Heart right ventricle (tissue), 16 donors: ENCODE results near the gene CHRNB1. TPM values are rescaled to one million over a fixed set of nuclear protein-coding genes. Genes with fewer than 3 reads are reported as not detected.

ENCODE experiments used
- ATAC-seq, 8 donors: fragments of 200-7000 bp; cut with Tn5 transposase; one replicate each; pipeline ENCODE4 v1.9.1; 2020; ENCODE audit warnings: mild to moderate bottlenecking in 8 of 8, moderate library complexity in 8 of 8, moderate number of reproducible peaks in 1 of 8
- DNase-seq, 2 donors: peaks; one replicate each; pipeline ENCODE4 v3.0.0-alpha.2; 2020
- H3K27ac ChIP-seq, 10 donors: fragments of 200-600 bp; sonication (generic) in 2 of 10; one replicate each; pipeline versions ENCODE4 v1.5.0 to v1.8.0; 2020 to 2022; ENCODE audit warnings: mild to moderate bottlenecking in 3 of 10
- H3K27me3 ChIP-seq, 7 donors: fragments of 200-600 bp; one replicate each; pipeline ENCODE4 v1.8.0; 2021 to 2022; ENCODE audit warnings: mild to moderate bottlenecking in 2 of 7
- H3K36me3 ChIP-seq, 9 donors: fragments of 200-600 bp; sonication (generic) in 1 of 9; one replicate each; pipeline versions ENCODE4 v1.5.0 to v1.8.0; 2020 to 2022; ENCODE audit warnings: mild to moderate bottlenecking in 2 of 9
- H3K4me1 ChIP-seq, 9 donors: fragments of 200-600 bp; sonication (generic) in 1 of 9; one replicate each; pipeline versions ENCODE4 v1.5.0 to v1.8.0; 2020 to 2022; ENCODE audit warnings: mild to moderate bottlenecking in 4 of 9
- H3K4me3 ChIP-seq, 10 donors: fragments of 200-600 bp; sonication (generic) in 2 of 10; one replicate each; pipeline versions ENCODE4 v1.5.0 to v1.8.0; 2020 to 2022; ENCODE audit warnings: mild to moderate bottlenecking in 7 of 10, moderate library complexity in 2 of 10
- H3K9me3 ChIP-seq, 11 donors: fragments of 200-600 bp in 10 of 11; sonication (generic) in 2 of 11; one replicate each; pipeline versions ENCODE4 v1.5.0 to v1.8.0; 2013 to 2022; ENCODE audit warnings: mild to moderate bottlenecking in 2 of 11, control low read depth in 1 of 11, moderate library complexity in 1 of 11
- CTCF ChIP-seq, 9 donors: fragments of 200-600 bp; sonication (generic) in 2 of 9; IDR thresholded peaks; one replicate each; pipeline versions ENCODE4 v1.5.0 to v1.8.0; 2021 to 2022; ENCODE audit warnings: antibody characterized with exemption in 9 of 9, mild to moderate bottlenecking in 5 of 9, moderate library complexity in 1 of 9
- WGBS, 2 donors: extraction: QIAGEN DNeasy Blood & Tissue Kit; methylation state at CpG; one replicate each; pipeline ENCODE4 v1.1.7; 2013; ENCODE audit warnings: inconsistent platforms in 1 of 2; 5-methylcytosine and 5-hydroxymethylcytosine counted together
- intact Hi-C, 10 donors: fragments of 100-400 bp; cut with DNase I; formaldehyde crosslinking; loops; one replicate each; pipeline versions ENCODE4 v1.11.1 to v1.14.2; 2022
- polyA plus RNA-seq, 2 donors: library from polyadenylated mRNA; stranded (reverse); fragments of 200-250 nt; gene quantifications; one replicate each; pipeline ENCODE4 v1.2.3, GENCODE V29; 2013
- total RNA-seq, 10 donors: library from RNA; stranded (reverse); fragmentation: NEBNext Ultra II Directional in 3 of 10; extraction: Animal tissue kit (Norgen Biotek cat#: 25700) in 3 of 10; gene quantifications; one replicate each; pipeline versions ENCODE4 v1.2.1 to v1.2.4, GENCODE V29; 2021 to 2023
- donor health status: Arrhythmogenic right ventricular cardiomyopathy.
- donor health status: ischemic (EF 13 %, LVEDD 7.1; RV severe dilation, severe dysfunction).
- donor health status: healthy with polysubstance abuse.
- donor health status: DM: no; HTN: yes; CAD: no.
- donor health status: DM: no; HTN: no; CAD: no.
- donor health status: ischemic (EF 25% LVEDD 6.9; RV normal size, moderate dysfunction).
- donor health status: ischemic (EF 25% LVEDD 5.7; RV mildly dilated, moderate dysfunction).
- donor health status: healthy.
- donor health status: DM: yes; HTN: yes; CAD: no.
- donor health status: Ischemic cardiomyopathy.
- donor health status: ischemic (EF 35%, LVEDD 5.7; RV mildly dilated, moderate dysfunction).
- donor health status: nonischemic (EF 11% LVEDD 7.7; RV severe dilation, severe dysfunction).
- donor health status: DM: yes; HTN: yes; CAD: no.
- donor health status: PGD.
- donor health status: ischemic (EF 29% LVEDD 5.4; RV normal size, mild dysfunction).
- donor health status: nonischemic (EF 23%, LVEDD 6.1; RV moderate dilation, normal function).

The CHRNB1 gene
- total and polyA plus RNA-seq, 12 donors: 5.4 to 25.4 (median 10.4) TPM

DNA sequence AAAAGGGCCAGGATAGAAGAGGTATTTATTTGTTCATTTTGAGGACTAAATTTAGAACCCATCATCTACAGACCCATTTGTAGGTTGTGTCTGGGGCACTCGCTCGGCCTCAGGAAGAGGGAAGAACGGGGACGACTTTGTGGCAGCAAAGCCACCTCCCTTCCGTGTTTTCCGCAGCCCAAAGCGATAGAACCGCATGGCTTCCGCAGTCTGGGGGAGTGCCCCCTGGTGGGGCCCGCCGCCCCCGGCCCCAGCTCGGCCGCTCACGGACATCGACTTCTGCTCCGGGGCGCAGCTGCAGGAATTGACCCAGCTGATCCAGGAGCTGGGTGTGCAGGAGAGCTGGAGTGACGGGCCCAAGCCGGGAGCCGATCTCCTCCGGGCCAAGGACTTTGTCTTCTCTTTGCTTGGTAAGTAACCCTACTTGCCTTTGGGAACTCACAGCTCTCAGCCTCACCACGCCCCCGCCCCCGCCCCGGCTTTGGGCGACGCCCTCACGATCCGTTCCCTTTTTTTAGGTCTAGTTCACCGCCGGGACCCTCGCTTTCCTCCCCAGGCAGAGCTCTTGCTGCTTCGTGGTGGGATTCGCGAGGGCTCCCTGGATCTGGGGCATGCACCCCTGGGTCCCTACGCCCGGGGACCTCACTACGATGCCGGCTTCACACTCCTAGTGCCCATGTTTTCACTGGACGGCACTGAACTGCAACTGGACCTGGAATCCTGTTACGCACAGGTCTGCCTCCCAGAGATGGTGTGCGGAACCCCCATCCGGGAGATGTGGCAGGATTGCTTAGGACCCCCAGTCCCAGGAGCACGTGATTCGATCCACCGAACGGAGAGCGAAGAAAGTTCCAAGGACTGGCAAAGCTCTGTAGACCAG, 8.9 kb upstream of the CHRNB1 start:
- 9% methylated on average over 49 of the region's 49 CpGs for WGBS, 2 donors
- H3K4me3 ChIP-seq: peak overlapping the region; percentile 16 to 66 (median 51)
- peaks cover 0 to 30% (median 12%) of the 10 kb centered on the region in 7 donors for H3K27me3 ChIP-seq
- H3K36me3 ChIP-seq: no peaks in the 10 kb centered on the region
- DNase-seq (peak in 1 of 2 donors; percentile 48), ATAC-seq (peak in 5 of 8 donors; percentile 4 to 17 (median 9))
- peak overlapping the region in 9 of 10 donors; percentile 14 to 78 (median 57) for H3K27ac ChIP-seq
- no peaks in the 10 kb centered on the region for H3K9me3 ChIP-seq
- intact Hi-C loops: loop anchor here (1.0 to 10.0 kb wide), 15 partner anchors 34 to 151 kb away; partner anchors contain the start of genes KCTD11 (in 5 of the 10), SENP3 (in 4 of the 10), TMEM95 (in 4 of the 10) and ZBTB4 (in 3 of the 10)
- peak in 5 of 9 donors; percentile 18 to 37 (median 22) for TF ChIP-seq CTCF (IDR thresholded peaks at IDR 0.05)
- H3K4me1 ChIP-seq: peaks cover 24 to 63% (median 52%) of the 10 kb centered on the region in 9 donors

DNA sequence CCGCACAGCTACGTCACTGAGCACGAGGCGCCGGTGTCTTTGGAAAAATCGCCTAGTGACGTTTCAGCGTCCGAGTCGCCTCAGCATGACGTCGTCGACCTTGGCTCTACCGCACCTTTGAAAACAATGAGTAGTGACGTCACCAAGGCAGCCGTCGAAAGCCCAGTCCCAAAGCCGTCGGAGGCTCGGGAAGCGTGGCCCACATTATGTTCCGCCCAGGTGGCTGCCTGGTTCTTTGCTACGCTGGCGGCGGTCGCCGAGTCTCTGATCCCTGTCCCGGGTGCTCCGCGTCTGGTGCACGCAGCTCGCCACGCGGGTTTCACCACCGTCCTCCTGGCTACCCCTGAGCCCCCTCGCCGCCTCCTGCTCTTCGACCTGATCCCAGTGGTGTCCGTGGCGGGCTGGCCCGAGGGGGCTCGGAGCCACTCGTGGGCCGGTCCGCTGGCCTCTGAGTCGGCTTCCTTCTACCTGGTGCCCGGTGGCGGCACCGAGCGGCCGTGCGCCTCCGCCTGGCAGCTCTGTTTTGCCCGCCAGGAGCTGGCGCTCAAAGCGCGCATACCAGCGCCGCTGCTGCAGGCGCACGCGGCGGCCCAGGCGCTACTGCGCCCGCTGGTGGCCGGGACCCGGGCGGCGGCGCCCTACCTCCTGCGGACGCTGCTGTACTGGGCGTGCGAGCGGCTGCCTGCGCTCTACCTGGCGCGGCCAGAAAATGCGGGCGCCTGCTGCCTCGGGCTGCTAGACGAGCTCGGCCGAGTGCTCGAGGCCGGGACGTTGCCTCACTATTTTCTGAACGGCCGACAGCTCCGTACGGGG, 8.1 kb upstream of the CHRNB1 start:
- intact Hi-C loops: loop anchor here (1.0 to 10.0 kb wide), 15 partner anchors 34 to 151 kb away; partner anchors contain the start of genes KCTD11 (in 5 of the 10), SENP3 (in 4 of the 10), TMEM95 (in 4 of the 10) and ZBTB4 (in 3 of the 10)
- Histone ChIP-seq H3K27me3 (peaks cover 0 to 39% (median 12%) of the 10 kb centered on the region in 7 donors), H3K4me3 (peak overlapping the region in 9 of 10 donors; percentile 36 to 66 (median 54)), H3K4me1 (peaks cover 24 to 65% (median 52%) of the 10 kb centered on the region in 9 donors), H3K9me3 (no peaks in the 10 kb centered on the region), H3K27ac (peak overlapping the region; percentile 36 to 78 (median 62)), H3K36me3 (no peaks in the 10 kb centered on the region)
- WGBS, 2 donors: 4 to 6% methylated on average over 87 to 92 of the region's 92 CpGs
- DNase-seq (peak; percentile 70 to 83), ATAC-seq (peak; percentile 64 to 84 (median 78))
- peak; percentile 58 to 98 (median 86) for TF ChIP-seq CTCF (IDR thresholded peaks at IDR 0.05)

GRCh38 chr17:7437369-7437863, 7.4 kb upstream of the CHRNB1 start:
- Histone ChIP-seq H3K9me3 (no peaks in the 10 kb centered on the region), H3K27me3 (peaks cover 0 to 42% (median 12%) of the 10 kb centered on the region in 7 donors), H3K36me3 (no peaks in the 10 kb centered on the region), H3K4me1 (peaks cover 24 to 65% (median 52%) of the 10 kb centered on the region in 9 donors), H3K27ac (peak overlapping the region in 8 of 10 donors; percentile 37 to 78 (median 68)), H3K4me3 (peak overlapping the region in 9 of 10 donors; percentile 43 to 66 (median 54))
- 23 to 25% methylated on average over 31 of the region's 31 CpGs for WGBS, 2 donors
- ATAC-seq: peak in 2 of 8 donors; percentile 1 to 5
- no peak for TF ChIP-seq CTCF (IDR thresholded peaks at IDR 0.05)
- DNase-seq: no peak
- intact Hi-C loops: loop anchor here (1.0 to 10.0 kb wide), 15 partner anchors 35 to 150 kb away; partner anchors contain the start of genes KCTD11 (in 5 of the 10), SENP3 (in 4 of the 10), TMEM95 (in 4 of the 10) and ZBTB4 (in 3 of the 10)
